OCI-LY7 (cell line): ENCODE data around the gene CCR5AS.

Experiments used
- BruUV-seq: library from RNA; stranded (reverse); fragments of 400-500 nt; replicated peaks from 2 replicates; lab custom pipeline; 2021; lab: Mats Ljungman, UMichigan
- CTCF ChIA-PET: fragments of 300-600 bp; sonication (Branson Sonifier 250); formaldehyde crosslinking; loops from one replicate; lab custom pipeline; 2022; ENCODE audit warnings: antibody characterized with exemption; ENCODE audit not compliant: unreplicated experiment; lab: Charles Lee
- POLR2A ChIA-PET: fragments of 300-600 bp; sonication (Branson Sonifier 250); formaldehyde crosslinking; loops from one replicate; lab custom pipeline; 2022; ENCODE audit warnings: antibody characterized with exemption; lab: Charles Lee
- DNase-seq: peaks from one replicate; pipeline ENCODE4 v3.0.0-alpha.2; 2015; ENCODE audit warnings: low spot score
- H2AFZ ChIP-seq: fragments of 200-600 bp; sonication (generic), shearing (Covaris generic); 2 replicates; pipeline ENCODE4 v1.6.1; 2014; ENCODE audit warnings: mild to moderate bottlenecking, antibody characterized with exemption, low read length, moderate library complexity
- H3K27ac ChIP-seq: fragments of 200-600 bp; sonication (generic); 2 replicates; pipeline ENCODE4 v1.5.1; 2014; ENCODE audit warnings: mixed run types, low read depth, mild to moderate bottlenecking, moderate library complexity, low read length, inconsistent platforms; ENCODE audit not compliant: poor library complexity, severe bottlenecking
- H3K36me3 ChIP-seq: fragments of 200-600 bp; sonication (generic); 2 replicates; pipeline ENCODE4 v1.6.1; 2014; ENCODE audit warnings: mild to moderate bottlenecking, antibody characterized with exemption, low read length, moderate library complexity, mixed read lengths; ENCODE audit not compliant: insufficient read depth
- H3K4me1 ChIP-seq: fragments of 200-600 bp; sonication (generic); 2 replicates; pipeline ENCODE4 v1.5.1; 2014; ENCODE audit warnings: mild to moderate bottlenecking, low read length; ENCODE audit not compliant: insufficient read depth, poor library complexity, severe bottlenecking
- H3K4me2 ChIP-seq: fragments of 200-600 bp; sonication (generic); 2 replicates; pipeline ENCODE4 v1.6.1; 2014; ENCODE audit warnings: mild to moderate bottlenecking, low read length
- H3K4me3 ChIP-seq: fragments of 200-600 bp; sonication (generic); 2 replicates; pipeline ENCODE4 v1.5.1; 2014; ENCODE audit warnings: mild to moderate bottlenecking, low read depth, low read length; ENCODE audit not compliant: poor library complexity, severe bottlenecking
- H3K79me2 ChIP-seq: fragments of 200-600 bp; sonication (generic); 2 replicates; pipeline ENCODE4 v1.6.1; 2016; ENCODE audit warnings: low read depth, mild to moderate bottlenecking, low read length, moderate library complexity, mixed read lengths; ENCODE audit not compliant: insufficient read depth
- H3K9me2 ChIP-seq: fragments of 200-600 bp; sonication (generic); 2 replicates; pipeline ENCODE4 v1.6.1; 2016; ENCODE audit warnings: mild to moderate bottlenecking, low read length, mixed read lengths; ENCODE audit not compliant: insufficient read depth
- H3K9me3 ChIP-seq: fragments of 200-600 bp; sonication (generic); 2 replicates; pipeline ENCODE4 v1.6.1; 2014; ENCODE audit warnings: mild to moderate bottlenecking, mixed run types, low read length, mixed read lengths
- H4K20me1 ChIP-seq: fragments of 200-600 bp; sonication (generic); 2 replicates; pipeline ENCODE4 v1.6.1; 2014; ENCODE audit warnings: mild to moderate bottlenecking, antibody characterized with exemption, low read length, moderate library complexity, mixed read lengths; ENCODE audit not compliant: insufficient read depth
- EZH2phosphoT487 ChIP-seq: fragments of 200-600 bp; sonication (generic); IDR thresholded peaks from 2 replicates; pipeline ENCODE4 v1.6.1; 2018; ENCODE audit warnings: low read depth, borderline replicate concordance, mild to moderate bottlenecking, mixed run types, antibody characterized with exemption, low read length, moderate library complexity, mixed read lengths
- intact Hi-C: fragments of 100-400 bp; cut with micrococcal nuclease; formaldehyde crosslinking; loops from one replicate; pipeline ENCODE4 v1.10.0; 2022; ENCODE audit not compliant: unreplicated experiment
- TF ChIP-seq, protein P1 (sequence below): fragments of 200-600 bp; sonication (generic); conservative IDR thresholded peaks from 2 replicates; pipeline ENCODE4 v1.5.1; 2014; ENCODE audit warnings: mild to moderate bottlenecking, antibody characterized with exemption, low read length, moderate library complexity, mixed read lengths

Gene CCR5AS

DNA sequence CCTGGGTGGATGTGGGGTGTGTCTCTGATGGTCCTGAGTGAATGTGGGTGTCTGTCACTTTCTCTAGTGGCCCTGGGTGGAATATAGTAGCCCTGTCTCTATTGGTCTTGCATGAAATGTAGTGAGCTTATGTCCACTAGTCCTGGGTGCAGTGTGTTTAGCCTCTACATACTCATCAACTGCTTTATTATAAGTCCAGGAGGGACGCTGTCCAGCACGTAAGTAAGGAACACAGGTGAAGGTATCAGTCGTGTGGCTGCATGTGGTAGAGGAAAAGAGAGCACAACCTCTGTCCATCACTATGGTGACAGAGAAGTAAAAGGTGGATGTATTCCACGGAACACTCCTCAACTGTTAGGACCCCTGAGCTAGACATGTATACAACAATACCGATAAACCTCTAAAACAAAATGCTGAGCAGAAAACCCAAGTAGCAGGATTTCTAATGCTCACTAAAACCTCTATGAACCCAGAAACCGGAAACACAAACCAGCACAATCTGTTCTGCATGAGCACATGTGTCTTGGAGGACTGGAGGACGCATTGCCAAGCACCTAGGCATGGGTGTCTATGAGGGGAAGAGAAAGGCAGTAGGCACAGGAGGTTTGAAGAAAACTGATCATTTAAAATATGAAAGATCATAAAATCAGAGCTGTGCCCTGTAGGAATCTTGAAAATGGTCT lies 46.8 kb upstream of the CCR5AS start:
- H3K9me2 ChIP-seq: no peaks in the 10 kb centered on the region
- no peak overlapping the region for H3K4me3 ChIP-seq
- no peak overlapping the region for H3K27ac ChIP-seq
- no peaks in the 10 kb centered on the region for H3K9me3 ChIP-seq
- DNase-seq: no peak
- TF ChIP-seq, protein P1, sequence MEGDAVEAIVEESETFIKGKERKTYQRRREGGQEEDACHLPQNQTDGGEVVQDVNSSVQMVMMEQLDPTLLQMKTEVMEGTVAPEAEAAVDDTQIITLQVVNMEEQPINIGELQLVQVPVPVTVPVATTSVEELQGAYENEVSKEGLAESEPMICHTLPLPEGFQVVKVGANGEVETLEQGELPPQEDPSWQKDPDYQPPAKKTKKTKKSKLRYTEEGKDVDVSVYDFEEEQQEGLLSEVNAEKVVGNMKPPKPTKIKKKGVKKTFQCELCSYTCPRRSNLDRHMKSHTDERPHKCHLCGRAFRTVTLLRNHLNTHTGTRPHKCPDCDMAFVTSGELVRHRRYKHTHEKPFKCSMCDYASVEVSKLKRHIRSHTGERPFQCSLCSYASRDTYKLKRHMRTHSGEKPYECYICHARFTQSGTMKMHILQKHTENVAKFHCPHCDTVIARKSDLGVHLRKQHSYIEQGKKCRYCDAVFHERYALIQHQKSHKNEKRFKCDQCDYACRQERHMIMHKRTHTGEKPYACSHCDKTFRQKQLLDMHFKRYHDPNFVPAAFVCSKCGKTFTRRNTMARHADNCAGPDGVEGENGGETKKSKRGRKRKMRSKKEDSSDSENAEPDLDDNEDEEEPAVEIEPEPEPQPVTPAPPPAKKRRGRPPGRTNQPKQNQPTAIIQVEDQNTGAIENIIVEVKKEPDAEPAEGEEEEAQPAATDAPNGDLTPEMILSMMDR: no peak
- TF ChIP-seq EZH2phosphoT487: no peak
- H2AFZ ChIP-seq: no peak overlapping the region
- POLR2A ChIA-PET: interaction anchor here (0.6 to 0.7 kb wide), 2 partner anchors 37 to 90 kb away, joined by 3 to 4 read pairs; no protein-coding TSS in a partner anchor
- no peak overlapping the region for H3K4me2 ChIP-seq
- no peaks in the 10 kb centered on the region for H4K20me1 ChIP-seq
- intact Hi-C loops: no loop called here
- H3K36me3 ChIP-seq: no peaks in the 10 kb centered on the region
- CTCF ChIA-PET: no interaction called here
- no peaks in the 10 kb centered on the region for H3K4me1 ChIP-seq
- BruUV-seq: no TSS peak
- no peaks in the 10 kb centered on the region for H3K79me2 ChIP-seq

GRCh38 chr3:46449755-46450552 lies 43.1 kb upstream of the CCR5AS start:
- no peaks in the 10 kb centered on the region for H3K36me3 ChIP-seq
- TF ChIP-seq EZH2phosphoT487: no peak
- TF ChIP-seq, protein P1: peak; percentile 85
- H4K20me1 ChIP-seq: no peaks in the 10 kb centered on the region
- no peak overlapping the region for H3K4me2 ChIP-seq
- intact Hi-C loops: no loop called here
- no peaks in the 10 kb centered on the region for H3K9me3 ChIP-seq
- BruUV-seq: no TSS peak
- no peak overlapping the region for H2AFZ ChIP-seq
- DNase-seq: peak; percentile 22
- ChIA-PET CTCF (interaction anchor here (0.5 to 1.0 kb wide), 3 partner anchors 21 to 1388 kb away, joined by 3 to 5 read pairs (median 3); no protein-coding TSS in a partner anchor), POLR2A (no interaction called here)
- no peak overlapping the region for H3K27ac ChIP-seq
- no peaks in the 10 kb centered on the region for H3K9me2 ChIP-seq
- H3K79me2 ChIP-seq: no peaks in the 10 kb centered on the region
- H3K4me3 ChIP-seq: no peak overlapping the region
- no peaks in the 10 kb centered on the region for H3K4me1 ChIP-seq
